IPS-15b (cell line): Measurements from ENCODE around the gene PTPN2.

Source experiments
- H3K27me3 ChIP-seq: one replicate; pipeline ENCODE4 v1.6.1; 2013; ENCODE audit warnings: low read length; ENCODE audit not compliant: control insufficient read depth, insufficient read depth
- H3K36me3 ChIP-seq: one replicate; pipeline ENCODE4 v1.6.1; 2013; ENCODE audit warnings: low read length; ENCODE audit not compliant: control insufficient read depth, insufficient read depth
- H3K4me1 ChIP-seq: one replicate; pipeline ENCODE4 v1.6.1; 2013; ENCODE audit warnings: mild to moderate bottlenecking, low read length; ENCODE audit not compliant: control insufficient read depth, insufficient read depth
- H3K4me3 ChIP-seq: one replicate; pipeline ENCODE4 v1.5.1; 2013; ENCODE audit warnings: low read depth, low read length
- H3K9ac ChIP-seq: one replicate; pipeline ENCODE4 v1.6.1; 2013; ENCODE audit warnings: low read depth, mild to moderate bottlenecking, low read length
- H3K9me3 ChIP-seq: one replicate; pipeline ENCODE4 v1.6.1; 2013; ENCODE audit warnings: mild to moderate bottlenecking, low read length; ENCODE audit not compliant: control insufficient read depth, insufficient read depth

Gene PTPN2

GRCh38 chr18:12838178-12838634, 45.8 kb downstream of the PTPN2 start:
- H3K9me3 ChIP-seq: no peaks in the 10 kb centered on the region
- H3K4me3 ChIP-seq: no peak overlapping the region
- no peak overlapping the region for H3K9ac ChIP-seq
- H3K27me3 ChIP-seq: no peaks in the 10 kb centered on the region
- peaks cover 10% of the 10 kb centered on the region for H3K4me1 ChIP-seq
- H3K36me3 ChIP-seq: no peaks in the 10 kb centered on the region

- no peaks in the 10 kb centered on the region for H3K36me3 ChIP-seq
- no peak overlapping the region for H3K9ac ChIP-seq
- no peaks in the 10 kb centered on the region for H3K27me3 ChIP-seq
- H3K9me3 ChIP-seq: no peaks in the 10 kb centered on the region
- H3K4me3 ChIP-seq: no peak overlapping the region
- H3K4me1 ChIP-seq: peaks cover 10% of the 10 kb centered on the region
Measured at GRCh38 chr18:12837747-12838146, 46.3 kb downstream of the PTPN2 start.

GRCh38 chr18:12836551-12836950, 47.5 kb downstream of the PTPN2 start:
- H3K4me1 ChIP-seq: peaks cover 10% of the 10 kb centered on the region
- H3K27me3 ChIP-seq: no peaks in the 10 kb centered on the region
- no peaks in the 10 kb centered on the region for H3K36me3 ChIP-seq
- no peaks in the 10 kb centered on the region for H3K9me3 ChIP-seq
- no peak overlapping the region for H3K4me3 ChIP-seq
- no peak overlapping the region for H3K9ac ChIP-seq

GRCh38 chr18:12828116-12829051, 55.7 kb downstream of the PTPN2 start:
- no peak overlapping the region for H3K9ac ChIP-seq
- no peaks in the 10 kb centered on the region for H3K27me3 ChIP-seq
- H3K4me3 ChIP-seq: no peak overlapping the region
- H3K36me3 ChIP-seq: peaks cover 2% of the 10 kb centered on the region
- H3K9me3 ChIP-seq: no peaks in the 10 kb centered on the region
- no peaks in the 10 kb centered on the region for H3K4me1 ChIP-seq

GRCh38 chr18:12827588-12827987, 56.4 kb downstream of the PTPN2 start:
- Histone ChIP-seq H3K4me1 (no peaks in the 10 kb centered on the region), H3K9ac (no peak overlapping the region), H3K4me3 (no peak overlapping the region), H3K36me3 (peaks cover 2% of the 10 kb centered on the region), H3K27me3 (no peaks in the 10 kb centered on the region), H3K9me3 (no peaks in the 10 kb centered on the region)

- H3K4me1 ChIP-seq: peaks cover 15% of the 10 kb centered on the region
- H3K9ac ChIP-seq: no peak overlapping the region
- no peaks in the 10 kb centered on the region for H3K27me3 ChIP-seq
- no peak overlapping the region for H3K4me3 ChIP-seq
- no peaks in the 10 kb centered on the region for H3K9me3 ChIP-seq
- peaks cover 2% of the 10 kb centered on the region for H3K36me3 ChIP-seq
Measured at GRCh38 chr18:12825230-12825629, 58.8 kb downstream of the PTPN2 start.

GRCh38 chr18:12823892-12824291, 60.1 kb downstream of the PTPN2 start:
- H3K36me3 ChIP-seq: no peaks in the 10 kb centered on the region
- no peak overlapping the region for H3K9ac ChIP-seq
- peaks cover 19% of the 10 kb centered on the region for H3K4me1 ChIP-seq
- H3K9me3 ChIP-seq: no peaks in the 10 kb centered on the region
- no peaks in the 10 kb centered on the region for H3K27me3 ChIP-seq
- no peak overlapping the region for H3K4me3 ChIP-seq

- Histone ChIP-seq H3K36me3 (no peaks in the 10 kb centered on the region), H3K27me3 (no peaks in the 10 kb centered on the region), H3K4me3 (no peak overlapping the region), H3K4me1 (peaks cover 19% of the 10 kb centered on the region), H3K9ac (no peak overlapping the region), H3K9me3 (no peaks in the 10 kb centered on the region)
Measured at GRCh38 chr18:12821408-12821807, 62.6 kb downstream of the PTPN2 start.

- H3K9ac ChIP-seq: no peak overlapping the region
Measured at GRCh38 chr18:12820506-12820905, 63.5 kb downstream of the PTPN2 start.

GRCh38 chr18:12819841-12820240, 64.2 kb downstream of the PTPN2 start:
- Histone ChIP-seq H3K4me1 (peaks cover 19% of the 10 kb centered on the region), H3K4me3 (no peak overlapping the region), H3K36me3 (no peaks in the 10 kb centered on the region), H3K9ac (no peak overlapping the region), H3K27me3 (no peaks in the 10 kb centered on the region), H3K9me3 (no peaks in the 10 kb centered on the region)

More at GRCh38 chr18:12820506-12820905, 63.5 kb downstream of the PTPN2 start:
- no peak overlapping the region for H3K4me3 ChIP-seq
- no peaks in the 10 kb centered on the region for H3K9me3 ChIP-seq
- H3K4me1 ChIP-seq: peaks cover 19% of the 10 kb centered on the region
- no peaks in the 10 kb centered on the region for H3K27me3 ChIP-seq
- no peaks in the 10 kb centered on the region for H3K36me3 ChIP-seq

GRCh38 chr18:12819322-12819721, 64.7 kb downstream of the PTPN2 start:
- H3K9ac ChIP-seq: no peak overlapping the region
- H3K9me3 ChIP-seq: no peaks in the 10 kb centered on the region
- H3K27me3 ChIP-seq: no peaks in the 10 kb centered on the region
- peaks cover 2% of the 10 kb centered on the region for H3K36me3 ChIP-seq
- H3K4me3 ChIP-seq: no peak overlapping the region
- peaks cover 19% of the 10 kb centered on the region for H3K4me1 ChIP-seq

- Histone ChIP-seq H3K9ac (no peak overlapping the region), H3K4me3 (no peak overlapping the region), H3K27me3 (no peaks in the 10 kb centered on the region), H3K9me3 (no peaks in the 10 kb centered on the region), H3K4me1 (peaks cover 19% of the 10 kb centered on the region), H3K36me3 (peaks cover 3% of the 10 kb centered on the region)
Measured at GRCh38 chr18:12818243-12818642, 65.8 kb downstream of the PTPN2 start.
